ENCODE measurements around the gene DSC2. TPM values are rescaled to one million over a fixed set of nuclear protein-coding genes. Genes with fewer than 3 reads are reported as not detected.

DSC2 gene
- total RNA-seq, 1 experiment from 2014 or later = 33.4 TPM

- TF ChIP-seq ZFX (IDR thresholded peaks at IDR 0.05) = no peak
- no peak for TF ChIP-seq POLR2A (IDR thresholded peaks at IDR 0.05; ENCODE audit: borderline replicate concordance, extremely low read depth, insufficient read depth, insufficient read length)
- TF ChIP-seq ATF3 (IDR thresholded peaks at IDR 0.05) = no peak
- TF ChIP-seq CBX3 (IDR thresholded peaks at IDR 0.05; ENCODE audit: low read depth) = no peak
- TF ChIP-seq EGR1 (IDR thresholded peaks at IDR 0.05; ENCODE audit: low read depth) = no peak
- no peak for TF ChIP-seq REST (IDR thresholded peaks at IDR 0.05; ENCODE audit: low read depth)
- no peak for TF ChIP-seq POLR2AphosphoS5 (IDR thresholded peaks at IDR 0.05; ENCODE audit: low read depth, low read length)
- TF ChIP-seq ELF1 (IDR thresholded peaks at IDR 0.05; ENCODE audit: borderline replicate concordance, low read depth) = no peak
- no peak for TF ChIP-seq SP1 (IDR thresholded peaks at IDR 0.05; ENCODE audit: low read depth)
- TF ChIP-seq CEBPB (IDR thresholded peaks at IDR 0.05; ENCODE audit: low read depth) = no peak
- TF ChIP-seq CTCF (IDR thresholded peaks at IDR 0.05 in 2 of 3, conservative IDR thresholded peaks at IDR 0.05 in 1 of 3; ENCODE audit: borderline replicate concordance in 1 of 3, insufficient read depth in 1 of 3, low read depth in 2 of 3, low read length in 2 of 3) = no peak
- TF ChIP-seq SIN3A (IDR thresholded peaks at IDR 0.05; ENCODE audit: low read depth) = no peak
- no peak for TF ChIP-seq TCF7L2 (IDR thresholded peaks at IDR 0.05; ENCODE audit: borderline replicate concordance, extremely low read depth, insufficient read depth, insufficient read length)
- no peak for TF ChIP-seq ZBTB33 (IDR thresholded peaks at IDR 0.05; ENCODE audit: extremely low read depth, insufficient replicate concordance, low read length)
- TF ChIP-seq MAX (IDR thresholded peaks at IDR 0.05) = no peak
- TF ChIP-seq ZNF274 (IDR thresholded peaks at IDR 0.05; ENCODE audit: low read depth, low read length) = no peak
- no peak for TF ChIP-seq YY1 (IDR thresholded peaks at IDR 0.05; ENCODE audit: extremely low read depth, insufficient replicate concordance, low read depth, low read length)
- TF ChIP-seq JUND (IDR thresholded peaks at IDR 0.05) = no peak
- no peak for TF ChIP-seq EZH2phosphoT487 (IDR thresholded peaks at IDR 0.05; ENCODE audit: borderline replicate concordance)
- TF ChIP-seq EZH2 (IDR thresholded peaks at IDR 0.05) = no peak
- Histone ChIP-seq H3K9me2 (ENCODE audit: insufficient read depth) (no peaks in the 10 kb centered on the region), H3K79me2 (ENCODE audit: insufficient read depth, low read length) (0 out of 2 replicates have a peak, but pooled peaks cover 4% of the 10 kb centered on the region), H3K9ac (ENCODE audit: low read length) (no peak overlapping the region), H3K4me2 (ENCODE audit: low read length) (no peak overlapping the region), H4K20me1 (ENCODE audit: insufficient read depth) (no peaks in the 10 kb centered on the region), H3K27ac (ENCODE audit: low read depth, low read length) (no peak overlapping the region), H3K36me3 (ENCODE audit: control insufficient read depth in 1 of 2, insufficient read depth in 2 of 2, low read length in 2 of 2) (no peaks in the 10 kb centered on the region), H3K4me1 (ENCODE audit: control insufficient read depth in 1 of 2, insufficient read depth in 2 of 2, low read length in 2 of 2) (no peaks in the 10 kb centered on the region), H3K4me3 (replicated peaks in 1 of 2; ENCODE audit: low read depth in 1 of 2, low read length in 2 of 2) (no peak overlapping the region), H2AFZ (ENCODE audit: low read depth, low read length, poor library complexity, severe bottlenecking) (no peak overlapping the region), H3K27me3 (ENCODE audit: insufficient read depth, low read length) (no peaks in the 10 kb centered on the region), H3K9me3 (ENCODE audit: control insufficient read depth in 1 of 2, insufficient read depth in 1 of 2, low read depth in 1 of 2, low read length in 2 of 2) (no peaks in the 10 kb centered on the region)
- no peak for ATAC-seq
- RAD21 ChIA-PET (ENCODE audit: low non-redundant PET in 1 of 2, low total read pairs in 2 of 2, uncharacterized antibody in 2 of 2, unreplicated experiment in 2 of 2) = no interaction called here
- DNase-seq (ENCODE audit: low read depth, low spot score) = no peak
- POLR2A ChIA-PET = no interaction called here
- intact Hi-C loops (cut with micrococcal nuclease) = no loop called here
- CTCF ChIA-PET = no interaction called here
- no TSS peak for BruUV-seq (replicated peaks)
Observed at GRCh38 chr18:31030574-31031278, 71.5 kb downstream of the DSC2 start.
